CD4-positive, alpha-beta T cell treated with Interleukin-15 for 4 hours (primary cell): Measurements from ENCODE around the gene TPRG1.
"Not testable (repeated sequence)": the region's sequence is repeated elsewhere in the genome, so short reads cannot be mapped to it uniquely, and the experiment has no call there.

Source experiments
- DNase-seq: peaks from one replicate; pipeline ENCODE4 v3.0.0-alpha.2; 2020; ENCODE audit warnings: low spot score

The TPRG1 gene

GRCh38 chr3:189316296-189317019 lies 144.7 kb downstream of the TPRG1 start:
- DNase-seq, result no peak

DNA sequence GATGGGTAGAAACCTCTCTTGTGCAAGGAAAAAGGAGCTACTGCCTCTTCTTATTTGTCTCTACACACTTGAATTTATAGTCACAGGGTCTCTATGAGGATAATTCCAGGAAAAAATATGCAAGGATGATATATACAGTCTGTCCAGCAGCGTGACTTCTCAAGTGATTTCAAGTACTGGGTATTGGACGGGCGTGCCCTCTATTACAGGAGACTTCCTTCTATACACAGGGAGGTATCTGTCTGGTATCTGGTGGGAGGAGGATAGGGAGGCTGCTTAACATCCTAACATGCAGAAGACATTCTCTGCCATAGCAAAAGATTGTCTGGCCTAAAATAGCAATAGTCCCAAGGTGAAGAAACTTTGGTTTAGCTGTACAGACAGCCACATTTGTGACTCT lies 146.1 kb downstream of the TPRG1 start:
- no peak for DNase-seq

GRCh38 chr3:189320511-189320910 lies 148.7 kb downstream of the TPRG1 start:
- DNase-seq, result no peak

DNA sequence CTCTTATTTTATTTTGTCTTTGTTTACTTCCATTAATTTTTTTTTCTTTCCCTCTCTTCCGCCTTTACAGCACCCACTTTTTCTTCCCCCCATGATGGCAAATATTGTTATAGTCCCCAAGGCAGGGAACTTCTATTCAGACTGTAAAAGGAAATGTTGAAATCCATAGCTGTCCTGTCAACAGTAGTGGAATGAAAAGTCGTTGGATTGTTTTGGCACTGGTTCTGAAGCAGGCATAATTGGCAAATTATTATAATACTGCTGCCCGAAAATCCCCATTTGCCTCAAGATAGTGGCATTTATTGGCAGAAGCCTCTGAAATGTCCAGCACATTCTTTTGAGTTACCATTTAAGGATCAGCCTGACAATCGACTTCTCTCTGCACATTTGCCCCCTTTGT lies 150.6 kb downstream of the TPRG1 start:
- DNase-seq, result no peak

DNA sequence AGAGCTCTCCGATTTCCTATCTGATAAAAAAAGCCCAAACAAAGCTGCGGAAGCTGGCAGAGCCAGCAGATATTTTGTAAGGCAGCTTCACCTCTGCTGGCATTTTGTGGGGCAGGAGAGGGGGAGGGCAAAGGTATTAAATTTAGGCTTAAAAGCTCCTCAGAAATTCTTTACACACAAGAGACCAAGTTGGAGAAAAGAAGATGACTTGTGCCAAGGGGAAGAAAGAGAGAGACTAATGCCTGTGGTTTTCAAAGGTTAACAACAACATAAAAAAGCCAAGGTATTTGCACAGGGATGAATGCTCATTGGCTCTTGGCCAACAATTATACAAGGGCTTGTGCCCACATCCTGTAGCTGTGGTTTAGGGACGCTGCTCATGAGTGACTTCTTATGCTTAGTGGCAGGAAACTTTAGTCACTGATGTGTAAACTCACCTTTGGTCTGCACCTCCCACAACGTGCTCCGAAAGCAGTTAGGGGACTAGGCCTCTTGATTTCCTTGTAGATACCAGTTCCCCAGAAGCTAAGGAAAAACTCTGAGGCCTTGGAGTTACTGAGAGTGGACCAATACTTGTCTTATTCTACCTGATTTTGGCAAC lies 152.9 kb downstream of the TPRG1 start:
- DNase-seq, result peak; percentile 91

GRCh38 chr3:189325454-189325853 lies 153.7 kb downstream of the TPRG1 start:
- DNase-seq, result no peak

- DNase-seq, result not testable (repeated sequence)
These were observed 157.9 kb downstream of the TPRG1 start for GRCh38 chr3:189329630-189330029.

GRCh38 chr3:189330066-189330465 lies 158.3 kb downstream of the TPRG1 start:
- DNase-seq, result no peak

GRCh38 chr3:189331002-189331418 lies 159.2 kb downstream of the TPRG1 start:
- DNase-seq, result peak; percentile 44

DNA sequence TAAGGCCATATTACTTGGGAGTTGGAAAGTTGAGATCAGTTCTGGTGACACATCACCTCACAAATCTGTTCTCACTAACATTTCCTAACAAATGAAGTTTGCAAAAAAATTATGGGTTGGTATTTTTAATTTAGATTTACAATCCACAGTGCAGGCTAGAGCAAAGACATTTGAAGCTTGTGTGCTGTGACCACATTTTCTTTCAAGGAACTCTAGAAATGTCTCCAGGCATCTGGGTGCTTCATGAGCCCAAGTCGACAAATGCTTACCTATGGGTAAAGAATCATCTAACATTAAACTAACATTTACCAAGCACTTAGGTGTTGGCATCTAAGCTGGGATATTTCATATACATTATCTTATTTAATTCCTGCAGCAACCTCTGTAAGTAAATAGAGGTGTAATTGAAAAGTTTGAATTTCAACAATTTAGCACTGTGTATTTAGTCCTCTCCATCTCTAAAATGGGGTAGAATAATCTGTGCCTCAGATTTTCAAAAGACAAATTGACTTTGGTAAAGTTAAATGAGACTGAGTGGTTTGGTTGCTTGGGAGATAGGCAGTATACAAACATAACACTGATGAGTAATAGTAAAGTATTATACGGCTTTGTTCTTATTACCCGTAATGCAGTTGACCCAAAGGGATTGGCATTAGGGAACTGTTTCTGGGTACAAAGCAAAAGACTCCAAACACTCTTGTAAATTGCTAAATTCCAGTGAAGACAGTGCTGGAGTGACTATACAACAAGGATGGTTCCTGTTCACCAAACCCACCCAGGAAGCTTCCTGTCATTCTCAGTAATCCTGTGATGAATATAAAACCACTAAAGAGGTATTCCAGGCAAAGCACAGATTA lies 162.5 kb downstream of the TPRG1 start:
- DNase-seq, result peak; percentile 57

DNA sequence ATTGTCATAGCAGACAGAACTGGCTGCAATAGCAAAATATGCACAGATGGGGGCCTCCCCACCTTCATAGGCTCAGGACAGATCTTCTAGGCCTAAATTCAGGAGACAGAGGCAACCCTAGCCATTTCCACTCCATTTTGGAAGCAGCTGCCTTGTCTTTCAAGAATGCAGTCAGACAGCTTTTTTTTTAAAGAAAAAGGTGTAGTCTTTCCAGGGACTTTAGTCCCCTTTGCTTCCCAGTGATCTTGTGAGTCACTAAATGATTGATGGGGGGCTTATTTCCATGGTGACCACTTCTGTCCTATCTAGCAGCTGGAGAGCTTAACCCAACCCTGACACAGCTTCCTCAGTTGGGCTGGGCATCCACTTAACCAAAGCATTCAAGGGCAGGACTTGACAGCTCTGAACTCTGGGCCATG lies 165.9 kb downstream of the TPRG1 start:
- no peak for DNase-seq

GRCh38 chr3:189338366-189338765 lies 166.6 kb downstream of the TPRG1 start:
- DNase-seq, result no peak

GRCh38 chr3:189339996-189340395 lies 168.2 kb downstream of the TPRG1 start:
- DNase-seq, result no peak

DNA sequence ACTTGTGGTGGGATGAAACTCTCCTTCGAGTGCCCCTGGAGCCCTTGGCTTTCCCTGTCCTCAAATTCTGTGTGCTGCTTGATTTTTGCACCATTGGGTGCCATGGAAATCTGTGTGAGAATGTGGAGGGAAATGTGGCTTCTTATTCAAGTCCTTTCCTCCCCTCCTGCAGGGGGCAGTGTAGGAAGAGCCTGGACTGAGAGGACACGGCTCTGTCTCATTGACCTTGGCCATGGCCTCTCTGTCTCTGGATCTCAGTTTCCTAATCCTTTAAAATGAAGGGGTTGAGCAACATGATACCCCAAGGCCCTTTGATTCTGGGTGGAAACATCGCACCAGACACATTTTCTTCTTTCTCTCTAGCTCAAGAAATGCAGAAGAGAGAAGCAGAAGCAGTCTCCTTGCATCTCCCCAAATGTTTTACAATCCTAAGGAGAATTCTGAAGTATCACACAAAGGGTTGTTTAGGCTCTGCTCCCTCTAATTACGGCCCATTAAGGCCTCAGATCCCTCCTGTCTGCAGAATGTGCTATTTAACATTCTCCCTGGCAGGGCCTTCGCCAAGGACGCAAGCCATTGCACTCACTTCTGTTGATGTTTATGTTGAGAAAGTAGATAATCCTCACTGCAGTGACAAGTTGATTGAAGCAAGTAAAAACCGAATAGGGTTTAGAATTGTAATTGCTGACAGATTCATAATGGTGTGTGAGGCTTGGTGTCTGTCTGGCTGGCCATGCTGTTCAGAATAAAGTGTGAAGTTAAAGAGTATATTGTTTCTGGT lies 169.1 kb downstream of the TPRG1 start:
- no peak for DNase-seq

DNA sequence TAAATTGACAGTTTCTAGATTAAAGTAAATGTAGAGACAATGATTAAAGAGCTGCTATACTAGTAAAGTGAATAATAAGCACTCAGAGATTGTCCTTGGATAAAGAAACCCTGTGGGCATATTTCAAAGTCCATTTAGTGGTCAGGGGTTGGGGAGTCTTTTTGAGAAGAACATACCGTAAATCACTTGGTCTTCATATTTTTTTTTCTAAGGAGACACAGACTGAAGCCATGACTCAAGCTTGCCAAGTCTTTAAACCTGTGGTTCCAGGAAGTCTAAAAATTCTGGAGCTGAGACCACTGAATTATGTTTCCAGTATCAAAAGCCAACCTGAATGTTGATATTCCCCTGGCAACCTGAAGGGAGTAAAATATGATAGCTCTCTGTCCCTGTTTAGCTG lies 171.0 kb downstream of the TPRG1 start:
- no peak for DNase-seq

DNA sequence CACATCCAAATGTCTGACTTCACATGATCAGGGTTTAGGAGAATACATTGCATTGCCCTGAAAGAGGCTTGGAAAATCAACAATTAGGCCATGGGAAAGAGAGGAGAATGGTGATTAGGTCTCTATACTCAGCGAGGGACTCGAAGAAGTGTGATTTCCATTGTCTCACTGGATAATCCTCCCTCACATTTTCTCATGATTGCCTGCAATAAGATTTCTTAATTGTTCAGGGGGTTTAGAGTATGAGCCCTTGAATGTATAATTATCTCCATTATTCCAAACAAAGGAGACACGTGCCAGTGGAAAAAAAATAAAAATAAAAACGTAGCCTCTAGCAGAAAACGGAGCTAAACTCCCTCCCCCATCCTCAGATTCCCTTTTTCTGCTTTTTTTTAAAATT lies 173.2 kb downstream of the TPRG1 start:
- no peak for DNase-seq

GRCh38 chr3:189349772-189350171 lies 178.0 kb downstream of the TPRG1 start:
- DNase-seq, result no peak

DNA sequence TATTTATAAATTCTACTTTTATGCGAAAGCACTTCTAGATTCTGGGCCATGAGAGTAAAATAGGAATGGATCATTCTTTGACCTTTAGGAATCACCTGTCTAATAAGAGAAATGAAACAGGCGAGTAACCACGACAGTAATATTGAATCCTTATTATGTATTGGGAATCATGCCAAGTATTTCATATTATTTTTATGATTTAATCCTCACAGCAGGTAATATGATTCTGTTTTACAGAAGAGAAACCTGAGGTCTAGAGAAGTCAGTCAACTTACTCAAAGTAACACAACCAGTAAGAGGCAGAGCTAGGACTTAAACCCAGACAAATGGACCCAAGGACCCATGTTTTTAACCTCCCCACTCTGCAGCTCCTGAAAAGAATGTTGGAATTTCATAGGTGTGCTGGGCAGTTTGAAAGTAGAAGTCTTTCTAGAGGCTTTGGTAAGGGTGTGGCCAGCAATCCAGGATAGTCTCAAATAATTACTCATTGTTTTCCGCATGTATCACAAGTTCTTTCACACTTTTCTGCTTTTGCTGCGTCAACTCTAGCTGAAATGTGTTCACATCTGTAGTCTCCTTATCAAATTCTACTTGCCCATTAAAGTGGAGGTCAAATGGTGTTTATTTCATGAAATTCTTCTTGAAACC lies 181.7 kb downstream of the TPRG1 start:
- no peak for DNase-seq

- DNase-seq, result no peak
These were observed 182.5 kb downstream of the TPRG1 start for GRCh38 chr3:189353988-189354889.

DNA sequence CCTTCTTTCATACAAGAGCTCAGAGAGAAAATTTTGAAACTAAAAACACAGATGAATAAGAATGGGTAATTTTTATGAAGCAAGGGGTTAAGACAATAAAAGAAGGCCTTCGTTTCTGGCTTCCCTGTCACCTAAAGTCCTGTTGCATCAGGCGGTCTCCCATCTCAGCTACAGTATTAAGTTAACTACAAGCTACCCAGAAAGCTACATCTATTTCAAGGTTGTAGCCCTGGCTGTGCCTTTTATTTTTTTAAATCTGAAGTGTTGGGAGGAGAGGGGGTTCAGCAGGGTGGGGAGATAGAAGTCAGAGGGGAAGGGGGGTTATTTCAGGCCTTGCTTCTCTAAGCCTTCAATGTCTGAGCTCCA lies 183.3 kb downstream of the TPRG1 start:
- no peak for DNase-seq
